Measurements from ENCODE around the gene HOXB8.

Gene HOXB8

DNA sequence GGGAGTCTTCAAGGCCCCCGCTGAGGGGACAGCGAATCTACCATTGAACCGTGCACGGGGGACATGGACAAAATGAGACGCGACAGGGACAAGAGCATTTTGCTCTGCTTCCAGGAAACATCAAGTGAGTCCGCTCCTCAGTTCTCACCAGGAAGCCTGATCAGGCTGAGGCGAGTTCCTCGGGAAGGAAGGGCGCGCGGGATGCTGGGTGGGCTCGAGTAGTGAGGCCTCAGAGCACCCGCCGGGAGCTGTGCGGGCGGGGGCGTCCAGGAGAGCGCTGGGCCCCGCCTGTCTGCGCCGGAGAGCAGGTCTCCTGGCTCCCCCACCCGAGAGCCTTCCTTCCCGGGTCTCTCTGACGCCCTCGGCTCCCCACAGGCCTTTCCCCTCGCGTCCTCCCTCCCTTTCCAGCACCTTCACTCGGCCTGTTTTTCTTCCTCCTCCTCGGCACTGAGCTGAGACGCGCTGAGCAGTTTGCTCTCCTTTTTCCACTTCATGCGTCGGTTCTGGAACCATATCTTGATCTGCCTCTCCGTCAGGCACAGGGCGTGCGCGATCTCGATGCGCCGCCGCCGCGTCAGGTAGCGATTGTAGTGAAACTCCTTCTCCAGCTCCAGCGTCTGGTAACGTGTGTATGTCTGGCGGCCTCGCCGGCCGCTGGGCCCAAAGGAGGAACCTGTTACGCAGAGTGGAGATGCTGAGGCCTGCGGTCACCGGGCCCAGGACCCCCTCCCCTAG, 18.9 kb downstream of the HOXB8 start:
- DNase-seq: no peak

DNA sequence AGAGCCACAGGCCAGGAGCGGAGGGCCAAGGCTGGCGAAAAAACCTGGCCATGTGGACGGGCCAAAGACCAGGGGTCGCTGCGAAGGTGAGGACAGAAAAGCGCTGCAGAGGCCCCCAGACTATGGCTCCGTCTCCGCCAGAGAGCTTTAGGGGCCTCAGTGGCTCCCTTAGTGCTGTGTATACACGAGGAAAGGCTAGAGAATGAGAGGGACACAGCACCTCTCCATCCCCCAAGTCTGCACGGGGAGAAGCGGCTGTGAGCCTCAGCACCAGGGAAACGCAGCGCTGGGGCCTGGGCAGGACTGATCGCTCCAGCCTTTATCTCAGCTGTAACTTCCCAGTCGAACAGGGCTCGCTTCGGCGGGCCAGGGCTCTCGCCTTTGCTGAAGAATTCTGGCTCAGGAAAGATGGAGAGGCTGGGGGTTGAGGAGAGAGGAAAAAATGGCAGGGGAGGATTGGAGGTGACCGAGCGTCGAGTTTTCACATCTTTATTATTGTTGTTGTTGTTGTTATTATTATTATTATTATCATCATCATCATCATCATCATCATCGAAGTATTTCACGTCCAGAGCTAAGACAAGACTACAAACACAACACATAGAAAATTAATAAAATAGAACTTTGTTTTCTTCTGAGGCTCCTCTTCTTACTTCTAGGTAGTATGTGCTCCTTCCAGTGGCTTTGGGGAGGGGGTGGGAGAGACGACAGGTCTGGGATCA, 19.7 kb downstream of the HOXB8 start:
- DNase-seq: no peak

DNA sequence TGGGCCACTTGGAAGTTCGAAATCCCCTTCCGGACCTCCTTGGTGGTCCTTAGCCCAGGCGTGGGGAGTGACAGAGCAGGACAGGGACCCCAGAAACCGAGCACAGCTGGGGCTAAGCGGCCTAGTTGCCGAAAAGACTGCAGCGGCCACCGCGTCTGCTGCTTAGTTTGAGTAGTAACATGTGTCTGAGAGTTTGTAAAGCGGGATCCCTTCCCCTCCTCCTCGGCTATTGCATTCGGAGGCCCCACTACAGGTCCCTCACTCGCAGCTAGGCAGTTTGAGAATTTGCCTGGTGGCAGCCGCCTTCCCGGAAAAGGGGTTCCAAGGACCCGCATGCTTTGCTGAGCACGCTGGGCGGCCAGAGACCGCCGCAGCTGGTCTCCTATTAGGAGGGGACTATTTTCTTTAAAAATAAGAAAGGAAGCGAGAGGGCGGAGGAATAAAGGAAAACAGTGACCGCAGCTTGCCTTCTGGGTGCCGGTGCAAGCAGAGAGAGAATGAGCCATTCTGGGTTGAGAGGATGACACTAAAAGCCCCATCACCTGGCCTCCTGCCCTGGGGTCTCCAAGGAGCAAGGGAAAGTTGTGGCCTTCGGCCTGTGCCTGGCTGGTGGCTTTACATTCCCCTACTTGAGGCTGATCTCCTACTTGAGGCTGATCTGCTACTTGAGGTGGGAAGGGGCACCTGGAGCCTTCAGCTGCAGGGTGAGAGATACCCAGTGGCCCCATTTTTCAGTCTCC, 20.4 kb downstream of the HOXB8 start:
- no peak for DNase-seq

DNA sequence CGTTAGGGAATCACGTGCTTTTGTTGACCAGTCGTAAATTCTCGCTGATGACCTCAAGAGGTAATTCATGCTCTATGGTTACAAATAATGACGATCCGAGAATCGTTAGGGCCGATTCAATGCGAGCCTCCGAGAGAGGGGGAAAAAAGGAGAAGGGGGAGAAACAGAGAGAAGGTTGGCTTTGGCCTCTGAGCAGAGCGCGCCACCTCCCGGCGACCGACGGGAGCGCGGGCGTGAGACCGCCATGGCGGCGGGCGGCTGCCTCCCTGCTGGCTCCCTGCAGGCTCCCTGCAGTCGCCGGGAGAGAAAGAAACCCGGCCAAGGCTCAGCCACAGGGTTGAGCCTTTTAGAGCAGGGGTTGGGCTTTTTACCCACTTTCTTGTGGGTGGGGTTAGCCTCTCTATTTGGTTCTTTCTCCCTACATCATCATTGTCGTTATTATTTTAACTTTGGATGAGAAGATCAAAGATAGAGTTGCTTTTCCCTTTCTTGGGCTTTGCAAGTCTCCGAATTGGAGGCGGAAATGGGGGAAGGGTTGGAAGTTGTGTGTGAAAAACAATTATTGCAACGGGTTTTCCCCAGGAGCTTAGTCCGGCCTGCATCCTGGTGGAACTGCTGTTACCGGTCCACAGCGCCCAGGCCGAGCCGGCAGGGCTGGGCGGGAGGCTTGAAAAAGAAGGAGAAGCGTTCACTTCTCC, 21.1 kb downstream of the HOXB8 start:
- DNase-seq: peak; percentile 80

DNA sequence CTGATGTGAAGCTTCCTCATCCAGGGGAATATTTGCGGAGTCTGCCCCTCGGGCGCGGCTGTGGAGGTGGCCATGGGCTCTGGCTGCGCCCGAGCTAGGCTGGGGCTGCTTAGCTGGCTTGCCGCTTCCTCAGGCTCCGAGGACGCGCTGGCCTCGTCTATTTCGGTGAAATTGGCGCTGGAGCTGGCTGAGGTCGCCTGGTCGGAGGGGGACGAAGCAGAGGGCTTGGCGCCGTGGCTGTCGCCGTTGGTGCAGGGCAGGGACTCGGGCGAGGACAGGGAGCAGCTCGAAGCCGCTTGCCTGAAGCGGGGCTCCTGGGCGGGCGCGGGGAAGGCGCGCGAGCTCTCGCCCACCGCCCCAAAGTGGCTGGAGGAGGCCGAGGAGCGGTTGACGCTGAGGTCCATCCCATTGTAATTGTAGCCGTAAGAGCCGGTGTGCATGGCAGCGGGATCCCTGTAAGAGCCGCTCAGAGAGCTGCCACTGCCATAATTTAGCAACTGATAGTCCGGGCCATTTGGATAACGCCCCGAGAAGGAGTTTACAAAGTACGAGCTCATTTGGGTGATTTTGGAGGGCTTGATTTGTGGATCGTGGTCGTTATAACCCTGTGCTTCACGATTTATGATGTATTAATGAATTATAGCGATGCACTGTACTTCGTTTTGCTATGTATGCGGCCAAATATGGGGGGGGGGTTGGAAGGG, 21.8 kb downstream of the HOXB8 start, which contains the start of gene HOXB5:
Gene HOXB5 (minus strand): TSS at position 654 of the 704 bp plus-strand sequence. CDS start 97 bp downstream, at position 557.
- DNase-seq: peak; percentile 64

DNA sequence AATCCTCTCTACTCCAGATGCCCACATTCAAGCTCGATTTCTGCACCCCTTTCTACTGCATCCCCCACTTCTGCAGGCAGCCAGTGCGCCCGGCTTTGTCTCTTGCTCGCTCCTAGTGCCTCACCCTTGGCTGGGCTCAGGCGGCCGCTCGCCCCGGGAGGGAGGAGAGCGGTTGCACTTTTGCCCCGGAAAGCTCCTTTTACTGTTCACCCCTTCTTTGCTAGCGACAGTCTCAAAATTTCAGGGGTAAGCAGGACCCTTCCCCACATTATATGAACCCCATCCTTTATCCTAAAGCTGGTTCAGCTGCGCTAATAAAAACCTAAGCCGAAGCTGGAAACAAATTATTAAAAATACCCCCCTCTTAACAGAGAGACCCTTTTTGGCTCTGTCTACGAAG, 22.5 kb downstream of the HOXB8 start:
- DNase-seq: peak; percentile 45

DNA sequence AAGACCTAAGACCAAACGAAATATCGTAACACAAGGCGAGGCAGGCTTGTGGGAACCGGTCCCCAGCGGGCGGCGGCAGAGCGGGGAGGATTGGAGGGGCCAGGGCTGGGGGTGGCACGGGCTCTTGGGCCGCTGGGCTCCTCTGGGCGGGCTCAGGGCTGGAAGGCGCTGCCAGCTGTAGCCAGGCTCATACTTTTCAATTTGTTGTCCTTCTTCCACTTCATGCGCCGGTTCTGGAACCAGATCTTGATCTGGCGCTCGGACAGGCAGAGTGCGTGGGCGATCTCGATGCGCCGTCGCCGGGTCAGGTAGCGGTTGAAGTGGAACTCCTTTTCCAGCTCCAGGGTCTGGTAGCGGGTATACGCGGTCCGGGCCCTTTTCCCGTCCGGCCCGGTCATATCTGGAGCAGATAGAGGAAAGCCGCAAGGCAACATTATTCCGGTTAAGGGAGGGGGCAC, 23.0 kb downstream of the HOXB8 start:
- no peak for DNase-seq

DNA sequence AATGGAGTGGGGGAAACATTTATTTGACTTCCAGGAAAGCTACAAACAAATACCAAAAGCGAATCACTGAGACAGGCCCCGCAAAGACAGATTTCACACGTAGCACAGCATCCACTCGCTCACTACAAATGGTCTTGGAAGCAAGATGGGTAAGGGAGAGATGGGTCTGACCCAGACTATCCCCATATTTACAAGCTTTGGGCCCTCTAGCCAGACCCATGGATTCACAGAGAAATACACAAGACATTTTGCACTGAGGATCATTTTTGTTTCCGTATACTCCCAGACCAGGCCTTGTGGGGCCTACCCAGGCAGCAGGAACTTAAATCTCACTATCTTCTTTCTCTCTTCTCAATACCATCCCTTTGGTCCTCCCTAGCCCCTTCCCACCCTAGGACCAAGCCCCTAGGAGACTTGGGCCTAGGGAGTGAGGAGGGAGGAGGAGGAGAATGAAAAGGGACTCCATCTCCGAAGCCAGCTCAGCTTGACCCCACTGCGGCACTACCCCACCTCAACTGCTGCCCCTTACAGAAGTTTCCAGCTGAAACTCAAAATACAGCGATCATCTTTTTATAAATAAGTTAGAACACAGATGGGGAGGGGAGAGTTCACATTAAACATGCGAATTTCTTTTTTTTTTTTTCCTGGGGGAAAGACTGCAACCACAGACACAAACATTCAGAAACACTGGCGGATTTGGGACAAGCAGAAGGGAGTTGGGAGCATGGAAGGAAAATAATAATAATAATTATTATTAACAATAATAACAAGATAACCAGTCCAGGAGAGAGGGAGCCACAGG, 23.6 kb downstream of the HOXB8 start:
- DNase-seq: no peak

DNA sequence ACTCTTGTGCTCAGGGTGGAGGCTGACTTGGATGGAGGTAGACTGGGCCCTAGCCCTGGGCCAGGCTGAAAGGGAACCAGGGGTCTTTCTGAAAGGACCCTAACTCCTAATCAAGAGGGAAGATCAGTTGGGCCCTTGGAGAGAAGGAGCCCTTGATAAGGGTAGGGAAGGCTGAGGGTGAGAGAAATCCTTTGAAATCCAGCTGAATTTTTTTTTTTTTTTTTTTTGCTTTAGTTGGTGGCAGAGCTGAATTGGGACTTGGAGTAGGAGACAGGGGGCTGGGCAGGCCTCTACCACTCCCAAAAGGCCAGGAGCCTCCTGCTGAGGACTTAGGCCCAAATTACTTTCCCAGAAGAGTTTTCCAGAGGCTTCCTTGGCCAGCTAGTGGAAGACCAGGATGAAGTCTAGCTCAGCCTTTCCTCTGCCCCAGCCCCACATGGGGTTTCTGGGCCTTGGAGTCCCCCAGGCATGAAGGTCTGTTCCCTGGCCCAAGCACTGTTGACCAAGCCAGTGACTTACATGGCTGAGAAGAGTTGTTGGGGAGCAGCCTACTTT, 24.4 kb downstream of the HOXB8 start:
- no peak for DNase-seq

DNA sequence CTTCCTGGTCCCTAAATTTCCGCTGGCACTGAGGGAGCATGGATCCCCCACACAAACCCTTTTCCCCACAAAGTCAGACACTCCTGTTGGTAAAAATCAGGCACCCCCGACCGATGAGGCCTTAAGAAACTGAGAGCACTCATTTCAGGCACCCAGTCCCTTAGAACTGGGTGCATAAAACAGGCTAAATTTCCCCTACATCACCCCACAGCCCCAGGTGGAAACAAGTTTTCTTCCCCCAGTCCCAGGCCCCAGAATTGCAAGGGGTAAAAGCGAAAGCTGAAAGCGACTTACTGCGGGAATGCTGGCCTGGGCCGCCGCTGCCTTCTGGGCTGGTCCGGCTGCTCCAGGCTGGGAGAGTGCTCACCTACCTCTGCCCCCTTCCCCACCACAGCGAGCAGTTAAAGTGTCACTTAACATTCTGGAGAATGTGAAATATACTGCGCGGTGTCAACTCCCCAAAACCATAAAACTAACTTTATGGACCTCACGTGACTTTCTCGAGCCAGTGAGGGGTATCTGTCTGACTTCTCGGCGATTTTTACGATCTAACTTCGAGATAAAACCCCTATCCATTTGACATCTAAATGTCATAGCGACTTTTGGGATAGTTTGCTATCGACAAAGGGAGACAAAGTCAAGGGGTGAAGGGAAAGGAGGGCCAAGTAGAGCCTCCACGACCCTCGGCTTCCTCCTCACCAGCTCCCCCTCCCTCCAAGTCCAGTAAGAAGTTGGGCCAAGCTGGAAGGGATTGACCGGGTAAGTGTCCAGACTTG, 25.1 kb downstream of the HOXB8 start, which contains the start of gene HOXB3:
Gene HOXB3 (minus strand): TSS at position 411 of the 776 bp plus-strand sequence. CDS start 37,767 bp downstream, outside the sequence.
- DNase-seq: no peak

DNA sequence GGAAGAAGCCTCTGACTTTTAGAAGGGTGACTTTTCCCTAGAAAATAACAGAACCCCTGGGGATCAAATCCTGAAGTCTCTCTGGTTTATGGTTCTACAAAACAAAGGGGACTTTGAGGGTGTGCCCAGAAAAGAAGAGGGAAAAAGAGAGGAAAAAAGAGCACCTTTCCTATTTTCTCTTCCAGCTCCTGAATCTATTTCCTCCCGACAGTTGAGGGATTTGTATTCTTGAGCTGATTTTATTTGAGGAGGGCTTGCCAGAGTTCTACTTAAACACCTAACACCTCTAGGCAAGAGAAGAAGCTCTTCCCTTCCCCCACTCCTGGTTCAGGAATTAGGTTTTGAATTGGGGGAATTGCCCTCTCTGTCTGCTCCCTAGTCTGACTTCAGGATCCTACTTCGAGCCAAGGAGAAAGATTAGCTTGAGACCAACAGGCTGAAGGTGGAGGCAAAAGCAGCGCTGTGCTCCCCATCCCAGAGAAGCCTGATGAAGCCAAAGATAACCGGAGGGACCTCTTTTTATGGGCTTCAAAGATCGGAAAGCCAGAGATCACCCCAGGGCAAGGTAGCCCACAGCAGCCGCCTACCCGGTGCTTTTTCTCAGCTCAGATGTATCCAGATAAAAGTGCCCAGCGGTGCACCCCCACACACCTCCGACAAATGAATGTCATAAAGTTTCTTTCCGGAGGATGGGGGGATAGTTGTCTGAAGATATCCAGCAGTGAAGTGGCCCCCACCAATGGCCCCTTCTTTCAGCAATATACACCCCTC, 25.8 kb downstream of the HOXB8 start:
- DNase-seq: no peak

DNA sequence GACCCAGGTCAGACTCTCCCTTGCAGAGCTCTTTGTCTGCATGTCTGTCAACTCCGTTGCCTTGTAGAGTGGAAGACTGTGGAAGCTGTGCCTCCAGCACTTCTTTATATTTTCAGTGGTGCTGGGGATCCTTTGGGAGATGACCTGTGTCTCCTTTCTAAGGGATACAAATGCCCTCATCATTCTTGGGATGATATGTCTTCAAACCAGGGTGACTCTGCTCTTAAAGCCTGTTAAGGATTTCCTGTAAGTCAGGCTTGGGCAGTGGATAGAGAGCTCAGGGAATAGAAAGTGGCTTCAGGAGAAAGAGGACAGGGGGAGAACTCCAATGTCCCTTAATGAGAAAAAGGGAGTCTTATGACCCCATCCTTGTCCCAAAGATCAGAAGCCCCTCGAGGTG, 26.6 kb downstream of the HOXB8 start:
- DNase-seq: no peak

DNA sequence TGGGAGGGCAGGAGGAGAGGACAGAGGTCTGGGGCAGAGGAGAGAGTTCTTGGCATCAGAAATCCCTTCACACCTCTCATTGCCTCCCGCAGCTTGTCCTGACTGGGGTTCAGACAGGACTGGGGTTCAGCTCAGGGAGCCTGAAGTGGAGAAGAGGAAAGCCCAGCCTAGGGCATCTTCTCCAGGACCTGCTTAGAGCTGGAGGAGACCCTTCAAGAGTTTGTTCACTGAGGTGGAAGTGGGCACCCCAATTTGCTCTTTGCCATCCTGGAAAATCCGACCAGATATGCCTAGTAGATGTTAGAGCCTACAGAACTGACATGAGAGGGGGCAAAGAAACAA, 27.0 kb downstream of the HOXB8 start:
- no peak for DNase-seq

DNA sequence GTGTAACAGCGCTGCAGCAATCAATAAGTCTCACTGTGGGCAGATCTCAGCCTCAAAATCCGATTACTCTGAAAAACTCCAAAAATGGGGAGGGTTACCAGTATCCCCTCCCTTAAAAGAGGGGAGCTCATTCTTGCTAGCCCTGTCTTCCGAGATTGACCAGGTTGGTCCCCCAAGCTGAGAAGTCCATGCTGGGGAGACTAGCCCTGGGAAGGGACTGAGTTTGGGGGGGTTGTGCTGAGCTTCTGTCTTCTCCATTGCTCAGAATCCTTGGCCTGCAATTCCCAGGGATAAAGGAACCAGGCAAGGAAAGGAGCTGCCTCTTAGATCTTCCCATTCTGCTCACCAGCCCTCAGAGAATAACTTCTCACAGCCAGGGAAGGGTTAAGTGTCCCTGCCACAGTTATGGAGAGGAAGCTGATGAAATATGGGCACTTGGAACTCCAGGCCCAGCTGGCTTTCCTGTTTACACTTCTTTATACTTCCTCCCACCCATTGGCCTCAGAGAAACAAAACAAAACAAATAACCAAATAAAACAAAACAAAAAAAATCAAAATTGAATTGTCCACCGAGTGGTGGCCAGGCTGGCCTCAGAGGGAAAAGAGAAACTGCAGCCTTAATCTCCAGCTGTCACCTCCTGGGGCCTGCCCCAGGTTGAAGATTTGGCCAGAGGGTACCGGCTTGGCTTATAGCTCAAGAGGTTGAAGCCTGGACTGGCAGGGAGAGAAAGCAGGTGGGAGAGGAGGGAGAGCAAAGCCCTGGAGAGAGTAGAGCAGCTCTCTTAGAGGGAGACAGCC, 27.6 kb downstream of the HOXB8 start:
- DNase-seq: peak; percentile 63

DNA sequence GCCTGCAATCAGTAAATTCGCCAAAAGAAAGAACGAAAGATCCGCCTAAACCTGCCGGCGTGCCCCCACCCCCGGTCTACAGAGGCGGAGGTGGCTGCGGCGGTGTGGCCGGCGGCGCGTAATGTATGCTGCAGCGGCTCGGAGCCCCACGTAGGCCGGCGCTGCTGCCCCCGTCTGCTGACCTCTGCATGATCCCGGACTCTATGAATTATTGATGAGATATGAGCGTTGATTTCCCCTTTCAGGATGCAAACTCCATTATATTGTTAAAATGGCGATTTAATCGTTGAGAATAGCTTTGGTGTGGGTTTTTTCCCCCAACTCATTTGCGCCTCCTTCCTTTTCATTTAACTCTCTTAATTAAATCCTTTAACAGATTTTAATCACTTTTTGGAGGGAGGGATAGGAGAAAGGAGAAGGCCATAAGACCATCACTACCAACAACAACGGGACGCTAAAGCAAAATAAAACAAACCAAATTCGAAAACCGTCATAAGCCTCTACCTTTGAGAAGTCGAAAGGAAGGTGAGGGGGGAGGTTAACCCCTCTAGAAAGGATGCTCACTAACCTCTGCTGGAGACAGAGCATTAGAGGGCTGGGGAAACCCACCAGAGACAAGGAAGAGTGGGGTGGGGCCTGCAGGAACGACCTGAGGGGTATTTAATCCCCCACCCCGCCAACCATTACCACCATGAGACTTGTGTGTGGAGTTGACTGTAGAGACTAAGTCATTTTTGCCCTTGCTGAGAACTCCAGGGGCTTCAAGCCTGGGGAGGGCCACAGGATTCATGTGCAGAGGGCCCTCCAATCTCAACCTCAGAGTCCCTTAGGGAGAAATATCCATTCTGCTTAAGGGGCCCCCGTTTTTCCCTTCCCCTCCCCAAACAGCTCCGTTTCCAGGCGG, 28.5 kb downstream of the HOXB8 start:
- DNase-seq: no peak

DNA sequence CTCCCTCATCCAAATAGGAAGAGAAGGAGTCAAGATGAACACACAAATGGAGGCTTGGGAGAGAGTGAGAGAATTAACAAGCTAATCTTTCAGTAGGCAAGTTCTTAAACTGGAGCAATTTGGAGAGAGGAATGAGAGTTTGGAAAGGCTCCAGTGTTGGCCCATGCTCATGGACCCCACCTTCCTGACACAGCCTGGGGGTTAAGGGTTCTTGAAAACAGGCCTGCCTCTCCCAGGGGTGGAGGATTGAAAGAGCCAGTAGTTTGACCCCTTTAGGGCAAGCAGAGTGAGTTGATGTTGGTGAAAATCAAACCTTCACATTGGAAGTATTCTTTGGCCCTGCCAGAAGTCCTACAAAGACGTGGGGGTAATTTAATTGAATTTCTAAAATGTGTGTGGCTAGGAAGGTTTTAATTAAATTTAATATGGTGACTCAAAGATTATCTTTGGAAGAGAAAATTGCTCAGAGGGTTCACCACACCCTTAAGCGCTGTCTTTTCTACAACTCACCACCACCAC, 30.8 kb downstream of the HOXB8 start:
- no peak for DNase-seq

DNA sequence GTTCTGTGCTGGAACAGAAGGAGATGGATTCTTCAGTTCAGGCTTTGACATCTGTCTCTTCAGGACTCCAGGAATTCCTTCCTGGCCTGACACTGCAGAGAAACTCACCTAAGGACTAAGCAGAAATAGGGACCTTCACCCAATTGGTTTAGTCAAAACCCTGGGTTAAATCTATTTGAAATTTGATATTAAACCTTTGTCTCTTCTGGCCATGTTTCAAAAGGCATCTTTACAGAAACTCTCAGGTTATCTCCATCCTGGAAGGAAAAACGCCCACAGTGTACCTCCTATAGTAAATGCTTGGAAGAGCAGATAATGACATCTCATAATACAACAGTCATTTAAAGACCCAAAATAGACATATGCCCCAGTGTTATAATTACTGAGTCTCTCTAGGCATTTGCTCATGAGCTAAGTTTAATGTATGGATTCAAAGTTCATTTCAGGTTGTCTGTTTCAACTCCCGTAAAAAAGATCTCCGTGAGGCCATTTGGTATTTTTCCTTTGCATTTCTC, 31.3 kb downstream of the HOXB8 start:
- no peak for DNase-seq
